SW 1271 (cell line): ENCODE data around the gene VWA8.

Source experiments
- DNase-seq, 2 experiments: peaks; one replicate each; lab custom pipeline; 2025; lab: John Stamatoyannopoulos, UW

Gene VWA8

GRCh38 chr13:41802684-41803444 lies 158.0 kb downstream of the VWA8 start:
- DNase-seq: no peak

GRCh38 chr13:41802043-41802683 lies 158.7 kb downstream of the VWA8 start:
- no peak for DNase-seq

GRCh38 chr13:41791056-41791455 lies 169.9 kb downstream of the VWA8 start:
- no peak for DNase-seq

GRCh38 chr13:41788552-41788951 lies 172.4 kb downstream of the VWA8 start:
- DNase-seq: no peak

GRCh38 chr13:41785402-41786172 lies 175.3 kb downstream of the VWA8 start:
- no peak for DNase-seq

GRCh38 chr13:41782086-41782485 lies 178.8 kb downstream of the VWA8 start:
- no peak for DNase-seq

GRCh38 chr13:41780715-41781706 lies 179.9 kb downstream of the VWA8 start:
- DNase-seq: no peak

GRCh38 chr13:41775251-41775650 lies 185.7 kb downstream of the VWA8 start:
- no peak for DNase-seq

- no peak for DNase-seq
Measured at GRCh38 chr13:41774605-41775218, 186.2 kb downstream of the VWA8 start.

- DNase-seq: no peak
Measured at GRCh38 chr13:41767801-41768200, 193.1 kb downstream of the VWA8 start.

- no peak for DNase-seq
Measured at GRCh38 chr13:41766439-41766838, 194.5 kb downstream of the VWA8 start.

GRCh38 chr13:41765813-41766212 lies 195.1 kb downstream of the VWA8 start:
- DNase-seq: no peak

- DNase-seq: no peak
Measured at GRCh38 chr13:41765020-41765419, 195.9 kb downstream of the VWA8 start.

GRCh38 chr13:41764558-41764957 lies 196.4 kb downstream of the VWA8 start:
- DNase-seq: no peak

- no peak for DNase-seq
Measured at GRCh38 chr13:41763782-41764181, 197.1 kb downstream of the VWA8 start.

- no peak for DNase-seq
Measured at GRCh38 chr13:41762796-41763195, 198.1 kb downstream of the VWA8 start.

- DNase-seq: no peak
Measured at GRCh38 chr13:41756198-41756880, 204.6 kb downstream of the VWA8 start.

- no peak for DNase-seq
Measured at GRCh38 chr13:41751734-41752445, 209.0 kb downstream of the VWA8 start.

- DNase-seq: no peak
Measured at GRCh38 chr13:41751277-41751676, 209.6 kb downstream of the VWA8 start.

GRCh38 chr13:41746259-41746658 lies 214.7 kb downstream of the VWA8 start:
- DNase-seq: no peak
